Neural progenitor cell (in vitro differentiated cells): Measurements from ENCODE around the gene HDAC3.

Experiments used
- CTCF ChIP-seq: fragments of 200-600 bp; sonication (generic); IDR thresholded peaks from 2 replicates; pipeline ENCODE4 v1.5.1; 2017; ENCODE audit warnings: antibody characterized with exemption, mild to moderate bottlenecking
- EZH2phosphoT487 ChIP-seq: fragments of 200-600 bp; sonication (generic); IDR thresholded peaks from 2 replicates; pipeline ENCODE4 v1.6.1; 2017; ENCODE audit warnings: antibody characterized with exemption

GRCh38 chr5:141638771-141639170 is 2.1 kb upstream of the HDAC3 start:
- TF ChIP-seq CTCF (no peak), EZH2phosphoT487 (no peak)
